ENCODE data around the gene PIGS. TPM values are rescaled to one million over a fixed set of nuclear protein-coding genes. Genes with fewer than 3 reads are reported as not detected.

The PIGS gene
- total and polyA plus RNA-seq, 2 of the 13 experiments (the other 11 are each of a cell fraction or from before 2014, with no cell fraction given), result 31.7 to 42.6 TPM

- TF ChIP-seq FIP1L1 (IDR thresholded peaks at IDR 0.05; ENCODE audit: borderline replicate concordance, insufficient read depth, low read depth, low read length) (no peak), ZNF615 (CRISPR knock-in tag; IDR thresholded peaks at IDR 0.05; ENCODE audit: borderline replicate concordance) (no peak), ZNF605 (CRISPR knock-in tag; IDR thresholded peaks at IDR 0.05) (0 out of 2 replicates have a peak, but pooled peaks have one; percentile 27), RXRA (CRISPR knock-in tag; IDR thresholded peaks at IDR 0.05) (no peak), ZBED4 (CRISPR knock-in tag; IDR thresholded peaks at IDR 0.05; ENCODE audit: borderline replicate concordance) (0 out of 2 replicates have a peak, but pooled peaks have one; percentile 32), HNF4G (IDR thresholded peaks at IDR 0.05; ENCODE audit: borderline replicate concordance, low read depth, low read length) (no peak), HNF4G (CRISPR knock-in tag; IDR thresholded peaks at IDR 0.05; ENCODE audit: borderline replicate concordance, low read depth) (no peak), ZNF672 (CRISPR knock-in tag; IDR thresholded peaks at IDR 0.05) (no peak), ZFP90 (CRISPR knock-in tag; IDR thresholded peaks at IDR 0.05; ENCODE audit: borderline replicate concordance) (peak; percentile 56; the same call in 1 of the 2 replicates), NFYB (CRISPR knock-in tag; IDR thresholded peaks at IDR 0.05) (no peak), ZNF572 (CRISPR knock-in tag; IDR thresholded peaks at IDR 0.05) (no peak), ZNF768 (CRISPR knock-in tag; IDR thresholded peaks at IDR 0.05) (peak; percentile 55; the same call in 1 of the 2 replicates), SETDB1 (CRISPR knock-in tag; IDR thresholded peaks at IDR 0.05; ENCODE audit: borderline replicate concordance) (no peak), ZNF101 (CRISPR knock-in tag; IDR thresholded peaks at IDR 0.05; ENCODE audit: borderline replicate concordance, low read depth) (no peak), GPBP1L1 (CRISPR knock-in tag; IDR thresholded peaks at IDR 0.05) (no peak), ZSCAN22 (CRISPR knock-in tag; IDR thresholded peaks at IDR 0.05) (peak; percentile 74; the same call in 1 of the 2 replicates), TEF (CRISPR knock-in tag; IDR thresholded peaks at IDR 0.05) (0 out of 2 replicates have a peak, but pooled peaks have one; percentile 32), ZFX (CRISPR knock-in tag; IDR thresholded peaks at IDR 0.05; ENCODE audit: low read depth) (peak; percentile 83), SNAPC2 (CRISPR knock-in tag; IDR thresholded peaks at IDR 0.05) (no peak), ELF1 (CRISPR knock-in tag; IDR thresholded peaks at IDR 0.05) (no peak), BRCA1 (CRISPR knock-in tag; IDR thresholded peaks at IDR 0.05) (0 out of 2 replicates have a peak, but pooled peaks have one; percentile 48), KLF15 (CRISPR knock-in tag; IDR thresholded peaks at IDR 0.05; ENCODE audit: borderline replicate concordance) (no peak), ZNF883 (CRISPR knock-in tag; IDR thresholded peaks at IDR 0.05; ENCODE audit: not compliant biosample characterization) (no peak), ATF7-NPFF (CRISPR knock-in tag; IDR thresholded peaks at IDR 0.05; ENCODE audit: low read depth) (no peak)
Measured at GRCh38 chr17:28552176-28552999, 18.9 kb downstream of the PIGS start, which contains the start of gene UNC119 (continued).
